K562 (cell line): ENCODE results near the gene CCDC9B. TPM values are rescaled to one million over a fixed set of nuclear protein-coding genes. Genes with fewer than 3 reads are reported as not detected.

Experiments used
- ARID1B ChIP-seq: fragments of 450-650 bp; IDR thresholded peaks from 2 replicates; pipeline ENCODE4 v1.6.1; 2016; ENCODE audit warnings: antibody characterized with exemption, mild to moderate bottlenecking, inconsistent platforms
- DMBX1 ChIP-seq: fragments of 250-450 bp; sonication (Bioruptor Pico); IDR thresholded peaks from 2 replicates; pipeline ENCODE4 v1.8.0; 2022; ENCODE audit warnings: inconsistent platforms, mild to moderate bottlenecking, moderate library complexity, borderline replicate concordance
- DPF2 ChIP-seq: fragments of 450-650 bp; IDR thresholded peaks from 2 replicates; pipeline ENCODE4 v1.6.1; 2016
- ESRRA ChIP-seq: fragments of 450-650 bp; IDR thresholded peaks from 2 replicates; pipeline ENCODE4 v1.6.1; 2014; ENCODE audit warnings: low read depth, mild to moderate bottlenecking, moderate library complexity, borderline replicate concordance
- HDAC3 ChIP-seq: fragments of 450-650 bp; IDR thresholded peaks from 2 replicates; pipeline ENCODE4 v1.6.1; 2018; ENCODE audit warnings: borderline replicate concordance, mild to moderate bottlenecking, moderate library complexity; ENCODE audit not compliant: partially characterized antibody
- HMGXB4 ChIP-seq: sonication (generic); formaldehyde crosslinking; IDR thresholded peaks from 2 replicates; pipeline ENCODE4 v1.8.1; 2023; ENCODE audit warnings: mild to moderate bottlenecking, missing genetic modification reagents
- ILF3 ChIP-seq: fragments of 450-650 bp; IDR thresholded peaks from 2 replicates; pipeline ENCODE4 v1.6.1; 2018; ENCODE audit warnings: antibody characterized with exemption, mild to moderate bottlenecking, moderate library complexity, borderline replicate concordance
- MITF ChIP-seq: IDR thresholded peaks from 2 replicates; pipeline ENCODE4 v1.6.1; 2014; ENCODE audit warnings: antibody characterized with exemption
- NCOA6 ChIP-seq: fragments of 450-650 bp; IDR thresholded peaks from 2 replicates; pipeline ENCODE4 v1.6.1; 2017; ENCODE audit warnings: mild to moderate bottlenecking
- TSC22D4 ChIP-seq: fragments of 450-650 bp; IDR thresholded peaks from 2 replicates; pipeline ENCODE4 v1.6.1; 2016; ENCODE audit warnings: missing genetic modification characterization, missing biosample characterization, control low read depth
- ZBTB11 ChIP-seq, 3 experiments: fragments of 200-800 bp in 1 of 3; fragments of 250-450 bp in 1 of 3; fragments of 450-650 bp in 1 of 3; sonication (Bioruptor Pico) in 1 of 3; sonication (Bioruptor generic) in 1 of 3; formaldehyde crosslinking in 1 of 3; IDR thresholded peaks; 2 replicates each; pipeline versions ENCODE4 v1.6.1 to v1.8.0; 2016 to 2022; ENCODE audit warnings: mild to moderate bottlenecking in 2 of 3, missing genetic modification characterization in 2 of 3, missing compliant biosample characterization in 1 of 3, moderate library complexity in 1 of 3
- ZNF263 ChIP-seq: sonication (generic); formaldehyde crosslinking; IDR thresholded peaks from 2 replicates; pipeline ENCODE4 v1.8.0; 2022; ENCODE audit warnings: mild to moderate bottlenecking, missing genetic modification reagents, borderline replicate concordance
- ZNF75A ChIP-seq: fragments of 450-650 bp; formaldehyde crosslinking; IDR thresholded peaks from 2 replicates; pipeline ENCODE4 v1.4.0; 2020; ENCODE audit warnings: mild to moderate bottlenecking
- polyA plus RNA-seq, 8 experiments: library from polyadenylated mRNA; depleted of rRNA in 4 of 8; stranded (reverse) in 5 of 8; unstranded in 3 of 8; fragments of >200 nt; fragmentation: Nextera tagmentation in 2 of 8; fragmentation: Illumina TruSeq in 1 of 8; extraction: Ambion mirVana in 2 of 8; extraction: Trizol in 1 of 8; gene quantifications; 2 replicates each; pipeline versions ENCODE4 v1.2.1 to v1.2.3, GENCODE V29; 2011 to 2014; ENCODE audit warnings: inconsistent platforms in 1 of 8, missing spikeins in 1 of 8
- total RNA-seq, 7 experiments: library from RNA; depleted of rRNA in 6 of 7; stranded (reverse); fragments of >200 nt in 6 of 7; fragmentation: Illumina TruSeq in 2 of 7; extraction: Trizol in 2 of 7; gene quantifications; 2 replicates each; pipeline versions ENCODE4 v1.2.1 to v1.2.3, GENCODE V29; 2011 to 2021; ENCODE audit warnings: low replicate concordance in 1 of 7

The CCDC9B gene
- total and polyA plus RNA-seq, 9 of the 15 experiments (the other 6 are each of a cell fraction or from before 2014, with no cell fraction given): 0.01 to 0.47 (median 0.15) TPM; not detected in 1

- TF ChIP-seq DMBX1 (CRISPR knock-in tag) (no peak), ESRRA (peak; percentile 29; the same call in 1 of the 2 replicates), ILF3 (no peak), ZNF263 (CRISPR knock-in tag) (peak; percentile 39; the same call in 1 of the 2 replicates), MITF (no peak), DPF2 (no peak), NCOA6 (no peak), HMGXB4 (CRISPR knock-in tag) (no peak), ZNF75A (CRISPR knock-in tag) (no peak), ZBTB11 (CRISPR knock-in tag; IDR thresholded peaks at IDR 0.05) (peak in 1 of 3 experiments; percentile 54; a peak in 1 of 6 replicates), ARID1B (no peak), TSC22D4 (tag) (no peak), HDAC3 (no peak)
These were observed 17.3 kb downstream of the CCDC9B start, which contains the start of gene INAFM2 (continued) for GRCh38 chr15:40323239-40323952.
